Activated CD4-positive, alpha-beta T cell treated with anti-CD3 and anti-CD28 coated beads, Interleukin-2, amount 10 ng/mL, durations not matched to agents 7 days and 5 days (primary cell): ENCODE data around the gene HSP90AB1. TPM values are rescaled to one million over a fixed set of nuclear protein-coding genes. Genes with fewer than 3 reads are reported as not detected.

ENCODE experiments used
- CTCF ChIA-PET: fragments of 350-600 bp; sonication (Branson Sonifier 250); formaldehyde crosslinking; loops from one replicate; lab custom pipeline; 2021; ENCODE audit warnings: antibody characterized with exemption; lab: Charles Lee
- POLR2A ChIA-PET: fragments of 350-600 bp; sonication (Branson Sonifier 250); formaldehyde crosslinking; loops from one replicate; lab custom pipeline; 2021; ENCODE audit warnings: antibody characterized with exemption; lab: Charles Lee
- DNase-seq: peaks from one replicate; pipeline ENCODE4 v3.0.0-alpha.2; 2020
- H3K27ac Mint-ChIP-seq: one replicate; pipeline ENCODE4 v1.8.0; 2021; ENCODE audit warnings: mild to moderate bottlenecking, moderate library complexity, mixed read lengths
- H3K27me3 Mint-ChIP-seq: one replicate; pipeline ENCODE4 v1.8.0; 2021; ENCODE audit warnings: mixed read lengths
- H3K36me3 Mint-ChIP-seq: one replicate; pipeline ENCODE4 v1.8.0; 2021; ENCODE audit warnings: low read depth, mixed read lengths
- H3K4me1 Mint-ChIP-seq: one replicate; pipeline ENCODE4 v1.8.0; 2021; ENCODE audit warnings: mixed read lengths
- H3K4me3 Mint-ChIP-seq: one replicate; pipeline ENCODE4 v1.8.0; 2021; ENCODE audit warnings: mild to moderate bottlenecking, moderate library complexity, mixed read lengths
- H3K9me3 Mint-ChIP-seq: one replicate; pipeline ENCODE4 v1.8.0; 2021; ENCODE audit warnings: mixed read lengths
- total RNA-seq, 2 experiments: library from RNA; stranded (reverse); gene quantifications; one replicate each; pipeline ENCODE4 v1.2.3, GENCODE V29; 2021

The HSP90AB1 gene
- total RNA-seq, 2 experiments from 2014 or later: 522 to 571 TPM

GRCh38 chr6:44292661-44293365 is 45.9 kb downstream of the HSP90AB1 start:
- H3K4me1 Mint-ChIP-seq: peaks cover 4% of the 10 kb centered on the region
- DNase-seq: no peak
- no peak overlapping the region for H3K27ac Mint-ChIP-seq
- CTCF ChIA-PET: interaction anchor here (2.7 kb wide), 1 partner anchor 12 kb away, joined by 7 read pairs; no protein-coding TSS in a partner anchor
- POLR2A ChIA-PET: no interaction called here
- peaks cover 63% of the 10 kb centered on the region for H3K27me3 Mint-ChIP-seq
- no peak overlapping the region for H3K4me3 Mint-ChIP-seq
- H3K9me3 Mint-ChIP-seq: no peaks in the 10 kb centered on the region
- H3K36me3 Mint-ChIP-seq: no peaks in the 10 kb centered on the region

DNA sequence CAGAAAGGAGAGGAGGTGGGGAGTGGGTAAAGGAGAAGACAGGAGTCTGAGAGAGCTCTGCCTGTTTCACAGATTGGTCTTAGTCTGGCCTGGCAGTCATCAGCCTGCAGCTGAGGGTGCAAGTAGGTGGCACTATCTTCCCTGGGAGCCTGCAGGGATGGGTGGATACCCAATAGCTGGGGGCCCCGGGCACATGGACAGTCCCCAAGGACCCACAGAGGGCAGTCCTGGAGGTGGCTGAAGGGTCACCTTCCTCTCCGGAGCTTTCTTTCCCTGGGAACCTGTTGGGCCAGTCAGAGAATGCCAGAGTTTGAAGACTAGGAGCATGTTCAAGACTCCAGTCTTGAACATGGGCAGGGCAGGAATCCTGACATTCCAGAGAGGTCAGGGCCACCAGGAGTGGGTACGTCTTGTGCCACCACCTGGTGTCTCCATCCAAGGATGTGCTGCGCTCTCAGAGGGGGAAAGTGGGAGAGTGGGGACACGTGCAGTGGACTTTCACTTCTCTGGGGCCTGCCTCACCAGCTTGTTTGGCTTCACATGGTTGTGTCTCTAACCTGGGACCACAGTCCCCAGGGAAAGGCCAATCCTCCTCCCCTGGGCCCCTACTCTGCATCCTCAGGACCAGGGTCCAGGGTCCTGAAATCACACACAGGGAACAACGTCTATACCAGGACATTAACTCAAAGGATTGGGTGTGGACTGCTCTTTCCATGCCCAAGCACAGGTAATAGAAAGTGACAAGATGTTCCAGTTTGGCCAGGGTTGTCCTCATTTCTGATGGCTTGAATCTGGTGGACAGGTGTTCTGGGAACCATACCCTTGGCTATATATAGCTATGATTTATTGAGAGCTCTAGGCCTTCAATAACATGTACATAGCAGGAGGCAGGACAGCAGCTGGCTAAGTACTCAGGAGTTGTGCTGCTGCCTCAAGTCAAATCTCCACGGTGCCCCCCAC is 48.2 kb downstream of the HSP90AB1 start:
- ChIA-PET POLR2A (no interaction called here), CTCF (interaction anchor here (1.1 to 1.4 kb wide), 4 partner anchors 18 to 27 kb away, joined by 3 read pairs; partner anchors contain the start of gene AARS2)
- Mint-ChIP-seq H3K36me3 (peaks cover 4% of the 10 kb centered on the region), H3K27ac (peak overlapping the region; percentile 68), H3K4me3 (no peak overlapping the region), H3K27me3 (peaks cover 59% of the 10 kb centered on the region), H3K4me1 (peaks cover 8% of the 10 kb centered on the region), H3K9me3 (no peaks in the 10 kb centered on the region)
- DNase-seq: no peak

- Mint-ChIP-seq H3K4me1 (peaks cover 8% of the 10 kb centered on the region), H3K36me3 (peaks cover 14% of the 10 kb centered on the region), H3K27me3 (peaks cover 43% of the 10 kb centered on the region), H3K27ac (no peak overlapping the region), H3K4me3 (peak overlapping the region; percentile 27), H3K9me3 (no peaks in the 10 kb centered on the region)
- CTCF ChIA-PET: interaction anchor here (1.0 to 2.0 kb wide), 6 partner anchors 12 to 42 kb away, joined by 3 to 6 read pairs (median 4); partner anchors contain the start of gene AARS2
- POLR2A ChIA-PET: no interaction called here
- peak; percentile 45 for DNase-seq
Observed at GRCh38 chr6:44297063-44298038, 50.5 kb downstream of the HSP90AB1 start.

DNA sequence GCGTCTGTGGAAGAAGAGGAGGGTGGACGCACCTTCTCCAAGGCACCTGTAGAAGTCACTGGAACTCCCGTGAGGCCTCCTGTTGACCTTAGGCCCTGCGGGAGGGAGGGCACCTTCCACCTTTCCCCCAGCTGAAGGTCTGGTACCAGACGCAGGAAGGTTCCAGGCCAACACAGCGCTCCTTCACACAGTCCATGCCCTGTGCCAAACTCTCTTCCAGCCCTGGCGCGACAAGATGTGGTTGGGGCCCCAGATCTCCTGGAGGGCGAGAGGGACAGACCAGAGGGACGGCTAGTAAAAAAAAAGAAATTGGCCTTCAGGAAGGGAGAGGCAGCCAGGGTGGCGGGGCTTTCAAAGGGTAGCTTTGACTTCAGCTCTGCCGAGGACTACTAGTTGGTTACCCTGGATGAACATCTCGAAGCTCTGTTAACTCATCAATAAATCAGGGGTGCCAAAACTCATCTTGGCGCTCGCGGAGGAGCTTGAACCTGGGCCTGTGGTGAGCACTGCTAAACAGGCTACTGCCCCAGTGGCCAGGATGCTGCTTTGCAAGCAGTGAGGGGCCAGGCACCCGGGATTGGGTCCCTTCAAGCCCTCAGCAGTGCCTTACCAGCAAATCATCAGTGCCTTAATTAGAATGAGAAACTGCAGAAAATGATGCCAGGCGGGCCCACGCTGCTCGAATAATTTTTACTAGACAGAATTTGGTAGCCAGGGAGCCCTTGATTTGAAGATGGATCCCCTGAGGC is 51.3 kb downstream of the HSP90AB1 start:
- H3K27me3 Mint-ChIP-seq: peaks cover 41% of the 10 kb centered on the region
- peaks cover 8% of the 10 kb centered on the region for H3K4me1 Mint-ChIP-seq
- peaks cover 15% of the 10 kb centered on the region for H3K36me3 Mint-ChIP-seq
- ChIA-PET POLR2A (no interaction called here), CTCF (interaction anchor here (0.6 to 2.0 kb wide), 5 partner anchors 16 to 198 kb away, joined by 3 to 6 read pairs (median 4); no protein-coding TSS in a partner anchor)
- no peak for DNase-seq
- no peaks in the 10 kb centered on the region for H3K9me3 Mint-ChIP-seq
- H3K27ac Mint-ChIP-seq: no peak overlapping the region
- H3K4me3 Mint-ChIP-seq: no peak overlapping the region

- H3K9me3 Mint-ChIP-seq: no peaks in the 10 kb centered on the region
- CTCF ChIA-PET: interaction anchor here (0.5 to 2.0 kb wide), 5 partner anchors 15 to 1807 kb away, joined by 3 to 6 read pairs (median 4); no protein-coding TSS in a partner anchor
- no peak for DNase-seq
- H3K4me3 Mint-ChIP-seq: no peak overlapping the region
- H3K27ac Mint-ChIP-seq: no peak overlapping the region
- POLR2A ChIA-PET: no interaction called here
- peaks cover 8% of the 10 kb centered on the region for H3K4me1 Mint-ChIP-seq
- H3K27me3 Mint-ChIP-seq: peaks cover 37% of the 10 kb centered on the region
- peaks cover 19% of the 10 kb centered on the region for H3K36me3 Mint-ChIP-seq
Observed at GRCh38 chr6:44298864-44299263, 52.0 kb downstream of the HSP90AB1 start.

DNA sequence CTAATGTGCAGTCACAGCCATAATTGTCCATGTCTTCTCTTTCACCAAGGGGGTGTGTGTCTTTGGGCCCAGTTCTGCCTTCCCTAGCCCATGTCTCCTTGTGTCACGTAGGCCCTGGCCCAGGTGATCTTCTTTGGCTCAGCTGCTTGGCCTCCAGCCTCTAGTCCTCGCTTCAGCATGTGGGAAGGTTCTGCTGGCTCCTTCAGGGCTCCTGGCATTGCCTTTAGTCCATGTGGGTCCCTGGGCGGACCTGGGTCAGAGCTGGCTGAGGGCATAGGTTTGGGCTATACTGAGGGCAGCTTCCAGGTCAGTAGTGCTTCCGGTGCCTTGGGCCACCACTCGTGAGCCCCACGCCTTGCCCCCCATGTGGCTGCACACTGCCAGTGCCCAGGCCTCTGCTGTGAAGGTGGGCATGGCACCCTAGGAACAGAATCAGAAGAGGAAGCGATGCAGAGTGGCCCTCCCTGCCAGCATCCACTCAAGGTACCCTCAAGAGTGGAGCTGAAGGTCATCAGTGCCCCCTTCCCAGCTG is 53.5 kb downstream of the HSP90AB1 start:
- H3K27ac Mint-ChIP-seq: no peak overlapping the region
- CTCF ChIA-PET: interaction anchor here (2.5 kb wide), 1 partner anchor 12 kb away, joined by 9 read pairs; the partner anchor contains the start of gene AARS2
- no peaks in the 10 kb centered on the region for H3K9me3 Mint-ChIP-seq
- H3K4me3 Mint-ChIP-seq: no peak overlapping the region
- H3K4me1 Mint-ChIP-seq: peaks cover 8% of the 10 kb centered on the region
- DNase-seq: no peak
- peaks cover 29% of the 10 kb centered on the region for H3K27me3 Mint-ChIP-seq
- H3K36me3 Mint-ChIP-seq: peaks cover 26% of the 10 kb centered on the region
- POLR2A ChIA-PET: no interaction called here

DNA sequence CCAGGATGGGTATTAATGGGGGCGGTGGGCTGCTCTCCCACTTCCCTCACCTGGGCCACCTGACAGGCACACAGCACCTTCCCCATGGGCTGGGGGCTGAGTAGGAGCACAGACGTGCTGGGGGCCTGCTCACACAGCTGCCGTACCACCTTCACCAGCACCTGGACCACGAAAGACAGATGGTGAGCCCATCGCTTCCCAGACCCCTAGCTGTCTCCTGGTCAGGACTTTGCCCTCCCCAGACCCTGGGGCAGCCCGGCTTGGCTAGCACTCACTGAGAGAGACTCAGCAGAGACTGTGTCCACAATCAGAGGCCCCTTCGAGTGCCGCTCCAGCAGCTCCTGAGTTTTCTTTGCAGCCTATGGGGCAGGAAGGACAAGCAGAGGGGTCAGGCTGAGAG is 54.2 kb downstream of the HSP90AB1 start:
- no peak for DNase-seq
- Mint-ChIP-seq H3K4me3 (no peak overlapping the region), H3K9me3 (no peaks in the 10 kb centered on the region), H3K27ac (no peak overlapping the region), H3K27me3 (peaks cover 24% of the 10 kb centered on the region), H3K36me3 (peaks cover 30% of the 10 kb centered on the region), H3K4me1 (peaks cover 10% of the 10 kb centered on the region)
- ChIA-PET POLR2A (no interaction called here), CTCF (interaction anchor here (2.5 kb wide), 1 partner anchor 12 kb away, joined by 9 read pairs; the partner anchor contains the start of gene AARS2)

GRCh38 chr6:44301782-44302564 is 55.1 kb downstream of the HSP90AB1 start:
- peaks cover 15% of the 10 kb centered on the region for H3K27me3 Mint-ChIP-seq
- H3K4me1 Mint-ChIP-seq: peaks cover 8% of the 10 kb centered on the region
- no peaks in the 10 kb centered on the region for H3K9me3 Mint-ChIP-seq
- H3K36me3 Mint-ChIP-seq: peaks cover 30% of the 10 kb centered on the region
- H3K4me3 Mint-ChIP-seq: no peak overlapping the region
- CTCF ChIA-PET: interaction anchor here (0.6 to 2.5 kb wide), 2 partner anchors 11 to 40 kb away, joined by 3 to 9 read pairs; partner anchors contain the start of gene AARS2
- no peak for DNase-seq
- H3K27ac Mint-ChIP-seq: no peak overlapping the region
- POLR2A ChIA-PET: no interaction called here

DNA sequence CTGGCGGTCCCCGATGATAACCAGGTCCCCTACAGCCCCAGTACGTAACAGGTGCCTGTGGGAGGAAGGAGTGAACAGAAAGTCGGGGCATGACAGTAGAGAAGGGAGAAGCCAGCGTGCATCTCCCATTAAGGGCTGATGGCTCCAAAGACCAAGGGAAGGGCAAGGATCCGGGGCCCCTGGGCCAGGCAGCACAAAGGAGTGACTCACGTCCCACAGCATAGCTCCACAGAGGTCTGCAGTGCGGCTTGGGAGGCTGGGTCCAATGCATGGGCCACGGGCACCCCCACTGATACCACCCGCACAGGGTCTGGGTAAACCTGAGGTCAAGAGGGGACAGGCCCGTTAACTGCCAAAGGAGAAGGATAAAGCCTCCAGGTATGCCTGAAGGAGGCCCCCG is 56.0 kb downstream of the HSP90AB1 start:
- no peaks in the 10 kb centered on the region for H3K9me3 Mint-ChIP-seq
- H3K36me3 Mint-ChIP-seq: peaks cover 30% of the 10 kb centered on the region
- H3K27me3 Mint-ChIP-seq: peaks cover 11% of the 10 kb centered on the region
- no peak overlapping the region for H3K27ac Mint-ChIP-seq
- CTCF ChIA-PET: interaction anchor here (2.5 kb wide), 1 partner anchor 10 kb away, joined by 9 read pairs; the partner anchor contains the start of gene AARS2
- H3K4me3 Mint-ChIP-seq: no peak overlapping the region
- H3K4me1 Mint-ChIP-seq: peaks cover 6% of the 10 kb centered on the region
- POLR2A ChIA-PET: no interaction called here
- DNase-seq: no peak
